ENCODE data around the gene CHI3L1. TPM values are rescaled to one million over a fixed set of nuclear protein-coding genes. Genes with fewer than 3 reads are reported as not detected.

CHI3L1 gene
- total and polyA plus RNA-seq, 2 experiments from 2014 or later, result 0.22 to 0.23 TPM

DNA sequence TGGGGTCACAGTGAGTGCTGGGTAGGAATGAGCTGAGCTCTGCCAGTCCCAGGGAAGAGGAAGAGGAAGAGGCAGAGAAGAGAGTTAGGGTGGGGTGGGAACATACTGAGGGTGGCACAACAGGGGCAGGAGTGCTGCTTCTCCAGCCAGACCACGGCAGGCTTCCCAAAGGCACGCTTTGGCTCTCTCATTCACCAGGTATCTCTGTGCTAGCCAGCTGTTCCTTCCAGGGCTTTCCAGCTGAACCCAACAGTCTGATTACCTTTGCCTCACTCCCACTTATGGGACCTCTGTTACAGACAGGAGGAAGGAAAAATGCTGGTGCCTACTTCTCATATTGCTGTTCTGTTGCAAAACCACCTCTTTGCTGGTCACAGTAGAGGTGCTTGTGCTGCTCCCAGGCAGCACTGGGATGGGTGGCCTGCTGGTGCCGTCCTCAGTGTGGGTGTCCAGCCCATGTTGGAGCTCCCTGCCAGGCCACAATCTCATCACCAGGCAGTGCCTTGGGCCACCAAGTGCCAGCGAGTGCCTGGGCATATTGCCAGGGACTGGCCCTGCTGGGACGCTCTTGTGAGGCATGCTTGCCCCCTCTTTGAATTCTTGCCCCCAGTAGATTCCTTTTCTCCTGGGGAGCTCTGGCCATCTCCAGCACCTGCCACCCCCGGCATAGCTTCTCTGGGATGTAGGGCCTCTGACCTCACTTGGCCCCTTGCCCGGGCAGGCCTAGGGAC lies 56.8 kb downstream of the CHI3L1 start:
- no peak for TF ChIP-seq EZH2 (IDR thresholded peaks at IDR 0.05; ENCODE audit: insufficient read depth, poor library complexity, severe bottlenecking)
- TF ChIP-seq EZH2phosphoT487 (IDR thresholded peaks at IDR 0.05; ENCODE audit: insufficient read depth, low read depth), result no peak
- H3K79me2 ChIP-seq (ENCODE audit: insufficient read depth), result no peaks in the 10 kb centered on the region
- H4K20me1 ChIP-seq (ENCODE audit: insufficient read depth), result no peaks in the 10 kb centered on the region
- H3K9ac ChIP-seq, result no peak overlapping the region
- H3K9me3 ChIP-seq (ENCODE audit: low read depth), result no peaks in the 10 kb centered on the region
- H3K4me2 ChIP-seq (ENCODE audit: unreplicated experiment), result no peak overlapping the region
- 35 to 40% methylated on average over 7 of the region's 7 CpGs for WGBS, 2 experiments (ENCODE audit: low coverage in 1 of 2, low lambda C conversion rate in 2 of 2, missing lambda C conversion rate in 2 of 2)
- no peak overlapping the region for H3K27ac ChIP-seq
- in situ Hi-C loops (cut with MboI), result no loop called here
- peaks cover 16% of the 10 kb centered on the region for H3K4me1 ChIP-seq (ENCODE audit: insufficient read depth)
- no peak overlapping the region for H2AFZ ChIP-seq
- DNase-seq, result peak; percentile 11
- no peaks in the 10 kb centered on the region for H3K9me2 ChIP-seq (ENCODE audit: insufficient read depth)
- H3F3A ChIP-seq (ENCODE audit: insufficient read depth), result peaks cover 7% of the 10 kb centered on the region; the same call in 1 of the 2 replicates
- no peak overlapping the region for H3K4me3 ChIP-seq
- H3K36me3 ChIP-seq (ENCODE audit: low read depth), result no peaks in the 10 kb centered on the region
- no peaks in the 10 kb centered on the region for H3K27me3 ChIP-seq (replicated peaks; ENCODE audit: insufficient read depth)

Other genes starting within 250 kb of the CHI3L1 start
- 83.2 and 101 TPM in 2 replicates for gene ADIPOR1, start 228.4 kb downstream of the CHI3L1 start, total RNA-seq (2014; rRNA removed; shearing (Covaris generic))
- 110 and 111 TPM in 2 replicates for gene ADIPOR1, start 228.4 kb downstream of the CHI3L1 start, polyA plus RNA-seq (2016; fragmentation: Nextera tagmentation; extraction: Ambion mirVana)
- gene CYB5R1, start 219.4 kb downstream of the CHI3L1 start, total RNA-seq (2014; rRNA removed; shearing (Covaris generic)), result 28.7 and 32.9 TPM in 2 replicates
- 40.7 and 45.9 TPM in 2 replicates for gene CYB5R1, start 219.4 kb downstream of the CHI3L1 start, polyA plus RNA-seq (2016; fragmentation: Nextera tagmentation; extraction: Ambion mirVana)
- gene TMEM183A, start 179.3 kb downstream of the CHI3L1 start, total RNA-seq (2014; rRNA removed; shearing (Covaris generic)), result 92.7 and 111 TPM in 2 replicates
- gene TMEM183A, start 179.3 kb downstream of the CHI3L1 start, polyA plus RNA-seq (2016; fragmentation: Nextera tagmentation; extraction: Ambion mirVana), result 57.3 TPM in 2 replicates
- gene PPFIA4, start 160.2 kb downstream of the CHI3L1 start, total RNA-seq (2014; rRNA removed; shearing (Covaris generic)), result 13.6 and 16.1 TPM in 2 replicates
- 3.2 and 4.9 TPM in 2 replicates for gene PPFIA4, start 160.2 kb downstream of the CHI3L1 start, polyA plus RNA-seq (2016; fragmentation: Nextera tagmentation; extraction: Ambion mirVana)
- gene MYOG, start 100.7 kb downstream of the CHI3L1 start, total RNA-seq (2014; rRNA removed; shearing (Covaris generic)), result not detected in 2 replicates
- not detected in 2 replicates for gene MYOG, start 100.7 kb downstream of the CHI3L1 start, polyA plus RNA-seq (2016; fragmentation: Nextera tagmentation; extraction: Ambion mirVana)
- gene ADORA1, start 59.0 kb downstream of the CHI3L1 start, total RNA-seq (2014; rRNA removed; shearing (Covaris generic)), result 0.89 and 5.8 TPM in 2 replicates
- 2.2 and 3.3 TPM in 2 replicates for gene ADORA1, start 59.0 kb downstream of the CHI3L1 start, polyA plus RNA-seq (2016; fragmentation: Nextera tagmentation; extraction: Ambion mirVana)
- 0.11 and 1.4 TPM in 2 replicates for gene MYBPH, start 10.9 kb downstream of the CHI3L1 start, total RNA-seq (2014; rRNA removed; shearing (Covaris generic))
- 0.34 and 0.89 TPM in 2 replicates for gene MYBPH, start 10.9 kb downstream of the CHI3L1 start, polyA plus RNA-seq (2016; fragmentation: Nextera tagmentation; extraction: Ambion mirVana)
- gene CHIT1, start 43.0 kb upstream of the CHI3L1 start, total RNA-seq (2014; rRNA removed; shearing (Covaris generic)), result not detected in 2 replicates
- not detected in 2 replicates for gene CHIT1, start 43.0 kb upstream of the CHI3L1 start, polyA plus RNA-seq (2016; fragmentation: Nextera tagmentation; extraction: Ambion mirVana)
- gene BTG2, start 118.8 kb upstream of the CHI3L1 start, total RNA-seq (2014; rRNA removed; shearing (Covaris generic)), result 5.0 and 7.8 TPM in 2 replicates
- 7.5 and 7.9 TPM in 2 replicates for gene BTG2, start 118.8 kb upstream of the CHI3L1 start, polyA plus RNA-seq (2016; fragmentation: Nextera tagmentation; extraction: Ambion mirVana)
- 12.1 and 14.6 TPM in 2 replicates for gene FMOD, start 164.4 kb upstream of the CHI3L1 start, total RNA-seq (2014; rRNA removed; shearing (Covaris generic))
- 11.2 and 11.4 TPM in 2 replicates for gene FMOD, start 164.4 kb upstream of the CHI3L1 start, polyA plus RNA-seq (2016; fragmentation: Nextera tagmentation; extraction: Ambion mirVana)

Measured in GM23248 (cell line).